ENCODE measurements around the gene MROH7.

DNA sequence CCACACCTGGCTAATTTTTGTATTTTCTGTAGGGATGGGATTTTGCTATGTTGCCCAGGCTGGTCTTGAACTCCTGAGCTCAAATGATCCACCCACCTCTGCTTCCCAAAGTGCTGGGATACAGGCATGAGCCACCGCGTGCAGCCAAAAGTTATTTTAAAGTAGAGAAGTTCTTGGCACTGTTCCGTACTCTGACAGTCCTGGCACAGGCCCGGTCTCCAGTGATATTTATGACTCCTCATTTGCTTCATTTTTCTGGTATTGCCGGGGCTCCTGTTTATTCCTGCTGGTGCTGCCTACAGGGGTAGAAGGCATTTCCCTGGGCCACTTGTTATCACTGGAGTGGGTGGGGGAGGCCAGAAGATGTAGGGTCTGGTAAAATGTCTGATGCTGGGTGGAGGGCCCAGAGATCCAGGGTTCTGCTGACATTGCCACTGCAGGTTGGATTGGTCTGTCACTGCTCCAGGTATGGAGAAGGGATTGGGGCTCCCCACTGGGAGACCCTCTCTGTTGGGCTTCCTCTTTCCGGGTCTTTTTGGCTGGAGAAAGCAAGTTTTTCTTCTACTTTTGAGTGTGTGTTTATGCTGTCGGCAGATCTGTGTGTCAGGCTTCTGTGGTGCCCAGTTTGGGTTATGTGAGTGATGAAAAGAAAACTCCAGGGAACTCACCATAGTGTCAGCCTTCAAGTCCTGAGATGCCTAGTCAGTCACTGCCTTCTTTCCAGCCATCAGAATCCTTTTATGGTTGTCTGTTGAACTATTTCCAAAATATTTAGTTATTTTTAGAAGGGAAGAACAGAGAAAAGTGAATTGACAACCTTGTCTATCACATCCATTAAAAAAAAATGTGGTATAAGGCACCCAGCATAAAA, 4.5 kb downstream of the MROH7 start:
- TF ChIP-seq POLR2AphosphoS5 (IDR thresholded peaks at IDR 0.05) = peak; percentile 26
- TF ChIP-seq, protein P1, sequence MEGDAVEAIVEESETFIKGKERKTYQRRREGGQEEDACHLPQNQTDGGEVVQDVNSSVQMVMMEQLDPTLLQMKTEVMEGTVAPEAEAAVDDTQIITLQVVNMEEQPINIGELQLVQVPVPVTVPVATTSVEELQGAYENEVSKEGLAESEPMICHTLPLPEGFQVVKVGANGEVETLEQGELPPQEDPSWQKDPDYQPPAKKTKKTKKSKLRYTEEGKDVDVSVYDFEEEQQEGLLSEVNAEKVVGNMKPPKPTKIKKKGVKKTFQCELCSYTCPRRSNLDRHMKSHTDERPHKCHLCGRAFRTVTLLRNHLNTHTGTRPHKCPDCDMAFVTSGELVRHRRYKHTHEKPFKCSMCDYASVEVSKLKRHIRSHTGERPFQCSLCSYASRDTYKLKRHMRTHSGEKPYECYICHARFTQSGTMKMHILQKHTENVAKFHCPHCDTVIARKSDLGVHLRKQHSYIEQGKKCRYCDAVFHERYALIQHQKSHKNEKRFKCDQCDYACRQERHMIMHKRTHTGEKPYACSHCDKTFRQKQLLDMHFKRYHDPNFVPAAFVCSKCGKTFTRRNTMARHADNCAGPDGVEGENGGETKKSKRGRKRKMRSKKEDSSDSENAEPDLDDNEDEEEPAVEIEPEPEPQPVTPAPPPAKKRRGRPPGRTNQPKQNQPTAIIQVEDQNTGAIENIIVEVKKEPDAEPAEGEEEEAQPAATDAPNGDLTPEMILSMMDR (IDR thresholded peaks at IDR 0.05) = no peak
